NK-92 treated with Interleukin-12 subunit alpha and Interleukin-12 subunit beta, amount 100 ng/mL, for 24 hours (cell line): ENCODE data around the gene RNASE1.
"Not testable (repeated sequence)": the region's sequence is repeated elsewhere in the genome, so short reads cannot be mapped to it uniquely, and the experiment has no call there.

Source experiments
- DNase-seq: peaks from one replicate; lab custom pipeline; 2025; lab: John Stamatoyannopoulos, UW

Gene RNASE1

DNA sequence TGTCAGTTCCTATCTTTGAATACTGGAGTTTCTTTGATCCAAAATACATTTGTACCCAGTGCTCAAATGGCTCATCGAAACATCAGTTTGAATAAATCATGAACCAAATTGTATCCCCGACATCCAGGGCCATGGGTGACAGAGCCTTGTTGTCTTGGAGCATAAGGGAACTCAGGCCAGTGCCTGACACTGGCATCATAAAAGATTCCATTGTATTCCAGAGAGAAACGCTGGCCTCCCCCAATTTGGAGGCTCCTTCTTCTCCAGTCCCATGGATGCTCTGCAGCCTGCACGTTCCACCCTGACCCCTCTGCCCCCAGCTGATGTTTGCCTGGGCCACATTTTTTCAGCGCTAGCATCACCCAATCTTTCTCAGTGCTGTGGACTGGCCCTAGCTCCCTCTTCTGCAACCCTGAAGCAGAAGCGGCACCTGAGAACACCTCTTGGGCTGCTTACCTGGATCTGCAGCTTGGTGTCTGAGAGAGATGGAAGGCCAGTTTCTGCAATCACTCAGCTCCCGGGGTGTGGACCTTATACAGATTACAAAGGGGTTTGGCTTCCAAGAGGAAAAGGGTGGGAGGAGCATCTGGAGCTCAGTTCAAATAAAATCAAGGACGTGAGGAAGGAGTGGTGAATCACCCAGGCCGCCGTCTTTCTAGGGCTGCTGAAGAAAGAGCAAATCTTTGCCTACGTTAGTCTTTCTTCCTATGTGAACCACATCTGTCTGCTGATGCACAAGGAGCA lies at the start of gene RNASE1:
RNASE1 (minus strand) TSS at position 504 of the 744 bp plus-strand sequence. CDS start 776 bp downstream, outside the sequence.
- DNase-seq, result no peak

DNA sequence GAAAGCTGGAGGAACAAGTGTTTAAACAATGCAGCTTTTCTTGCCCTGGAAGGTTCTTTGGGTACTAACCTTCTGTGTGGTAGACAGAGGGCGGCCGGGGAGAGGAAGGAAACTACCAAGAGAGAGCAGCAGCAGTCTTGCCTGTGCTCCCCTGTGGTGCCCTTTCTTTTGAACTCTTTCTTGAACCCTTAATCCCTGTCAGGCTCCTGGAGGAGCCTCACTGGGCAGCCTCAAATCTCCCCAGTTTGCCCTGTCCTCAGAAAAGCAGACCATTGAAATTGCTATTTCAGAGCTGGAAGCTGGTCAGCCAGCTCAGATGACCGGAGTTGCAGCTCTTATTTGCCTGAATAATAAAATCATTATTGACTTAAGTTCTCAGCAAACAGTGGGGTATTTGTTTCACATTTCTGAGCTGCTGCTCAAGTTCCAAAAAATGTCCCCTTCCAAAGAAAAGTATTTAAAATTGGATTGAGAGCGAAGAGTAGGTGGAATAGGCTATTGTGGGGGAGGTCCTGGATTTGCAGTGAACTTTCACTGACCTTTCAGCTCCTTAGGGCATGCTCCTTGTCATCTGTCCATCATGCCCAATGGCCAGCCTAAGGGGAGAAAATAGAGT lies 46.4 kb upstream of the RNASE1 start:
- no peak for DNase-seq

GRCh38 chr14:20848316-20848954 lies 45.8 kb upstream of the RNASE1 start:
- DNase-seq, result no peak

DNA sequence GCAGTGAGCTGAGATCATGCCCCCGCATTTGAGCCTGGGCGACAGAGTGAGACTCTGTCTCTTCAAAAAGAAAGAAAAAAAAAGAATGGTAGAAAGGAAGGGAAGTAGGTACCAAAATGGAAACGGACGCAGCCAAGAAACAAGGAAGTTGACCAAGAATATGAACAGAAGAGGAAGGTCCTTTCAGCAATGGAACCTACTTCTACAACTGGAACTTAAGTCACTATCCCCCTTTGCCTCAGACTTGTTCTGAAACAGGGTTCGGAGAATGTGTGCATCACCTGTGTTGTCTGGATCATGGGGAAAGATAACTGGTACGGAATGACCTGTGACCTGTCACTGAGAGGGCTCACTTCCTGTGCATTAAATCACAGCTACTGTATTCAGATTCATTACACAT lies 43.9 kb upstream of the RNASE1 start:
- no peak for DNase-seq

DNA sequence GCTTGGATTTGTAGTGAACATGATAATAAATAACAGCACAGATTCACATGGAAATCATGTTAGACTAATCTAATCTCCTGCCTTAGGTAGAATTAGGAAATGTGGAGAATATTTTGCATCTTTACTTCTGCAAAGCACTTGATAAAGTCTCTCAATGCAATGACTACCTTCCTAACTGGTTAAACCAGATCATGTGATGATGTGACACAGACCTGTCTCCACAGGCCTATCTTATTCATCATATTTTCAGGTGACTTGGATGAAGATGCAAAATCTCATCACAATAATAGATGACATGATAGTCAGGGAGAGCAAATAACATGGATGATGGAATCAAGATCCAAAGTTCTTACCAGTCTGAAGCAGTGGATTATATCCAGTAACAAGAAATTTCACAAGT lies 38.5 kb upstream of the RNASE1 start:
- DNase-seq, result no peak

DNA sequence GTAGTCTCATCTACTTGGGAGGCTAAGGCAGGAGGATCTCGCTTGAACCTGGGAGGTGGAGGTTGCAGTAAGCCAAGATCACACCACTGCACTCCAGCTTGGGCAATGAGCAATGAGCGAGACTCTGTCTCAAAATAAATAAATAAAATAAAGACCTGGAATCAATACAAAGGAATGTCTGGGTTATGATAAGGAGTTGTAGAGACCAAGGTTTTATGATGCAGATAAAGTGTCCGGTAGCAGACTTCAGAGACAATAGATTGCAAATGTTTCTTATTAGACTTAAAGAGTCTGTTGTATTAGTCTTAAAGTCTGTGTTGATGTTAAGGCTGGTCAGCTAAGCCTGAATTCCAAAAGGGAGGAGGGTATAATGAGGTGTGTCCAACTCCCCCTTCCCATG lies 35.2 kb upstream of the RNASE1 start:
- no peak for DNase-seq

- no peak for DNase-seq
Measured at GRCh38 chr14:20836668-20837338, 34.2 kb upstream of the RNASE1 start.

DNA sequence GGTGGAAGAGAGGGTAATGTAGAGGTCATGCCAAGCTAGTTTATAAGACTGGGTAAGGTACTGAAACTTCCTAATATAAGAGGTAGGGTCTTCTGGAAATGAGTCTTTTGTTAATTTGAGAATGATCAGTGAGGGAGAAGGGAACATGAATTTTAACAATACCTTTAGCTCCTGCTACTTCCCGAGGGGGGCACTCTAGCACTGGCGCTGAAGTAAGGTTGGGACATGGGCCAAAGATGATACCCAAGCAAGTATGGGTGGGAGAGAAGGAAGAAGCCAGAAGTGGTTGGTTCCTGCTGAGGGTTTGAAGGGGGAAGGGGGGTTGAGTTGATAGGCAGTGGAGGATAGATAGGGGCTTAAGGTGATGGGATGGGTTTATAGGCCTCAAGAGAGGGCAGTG lies 32.3 kb upstream of the RNASE1 start:
- no peak for DNase-seq

DNA sequence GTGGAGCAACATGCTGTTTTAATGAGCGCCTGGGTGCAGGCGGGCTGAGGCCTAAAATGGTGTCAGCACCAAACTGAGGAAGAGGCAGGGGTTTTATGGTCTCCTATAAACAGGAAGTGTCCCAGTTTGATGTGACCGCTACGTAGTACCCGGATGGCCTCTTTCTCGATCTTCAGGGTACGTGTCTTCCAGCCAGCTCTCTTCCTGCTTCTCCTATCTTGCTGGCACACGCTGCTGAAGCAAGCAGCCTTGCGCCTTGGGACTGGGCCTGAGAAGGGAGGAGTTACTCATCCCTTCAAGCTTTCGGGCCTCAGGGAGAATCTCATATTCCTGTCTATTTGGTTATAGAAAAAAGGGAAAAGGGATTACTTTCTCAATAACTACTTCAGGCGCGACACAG lies 28.2 kb upstream of the RNASE1 start:
- DNase-seq, result no peak

GRCh38 chr14:20828024-20828694 lies 25.5 kb upstream of the RNASE1 start:
- not testable (repeated sequence) for DNase-seq

GRCh38 chr14:20827326-20827725 lies 24.7 kb upstream of the RNASE1 start:
- DNase-seq, result no peak

DNA sequence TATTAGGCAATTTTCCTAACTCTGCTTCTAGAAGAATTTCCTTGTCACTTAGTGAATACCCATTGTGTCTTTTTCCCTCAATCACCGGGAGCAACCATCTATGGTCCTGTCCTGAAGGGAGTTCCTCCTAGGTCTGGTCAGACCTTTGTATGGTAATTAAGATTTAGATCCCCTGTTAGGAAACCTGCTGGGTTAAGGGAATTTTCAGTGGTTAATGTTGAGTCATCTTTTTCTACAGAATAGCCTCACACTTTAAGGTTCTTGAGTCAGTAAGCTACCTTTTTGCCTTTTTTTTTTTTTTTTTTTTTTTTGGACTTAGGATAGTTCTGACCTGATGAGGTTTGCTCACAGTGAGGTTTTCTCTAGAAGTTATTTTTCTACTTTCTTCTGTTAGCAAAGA lies 24.0 kb upstream of the RNASE1 start:
- DNase-seq, result not testable (repeated sequence)

- DNase-seq, result no peak
Measured at GRCh38 chr14:20823859-20824258, 21.2 kb upstream of the RNASE1 start.

- not testable (repeated sequence) for DNase-seq
Measured at GRCh38 chr14:20821521-20822108, 19.0 kb upstream of the RNASE1 start.

DNA sequence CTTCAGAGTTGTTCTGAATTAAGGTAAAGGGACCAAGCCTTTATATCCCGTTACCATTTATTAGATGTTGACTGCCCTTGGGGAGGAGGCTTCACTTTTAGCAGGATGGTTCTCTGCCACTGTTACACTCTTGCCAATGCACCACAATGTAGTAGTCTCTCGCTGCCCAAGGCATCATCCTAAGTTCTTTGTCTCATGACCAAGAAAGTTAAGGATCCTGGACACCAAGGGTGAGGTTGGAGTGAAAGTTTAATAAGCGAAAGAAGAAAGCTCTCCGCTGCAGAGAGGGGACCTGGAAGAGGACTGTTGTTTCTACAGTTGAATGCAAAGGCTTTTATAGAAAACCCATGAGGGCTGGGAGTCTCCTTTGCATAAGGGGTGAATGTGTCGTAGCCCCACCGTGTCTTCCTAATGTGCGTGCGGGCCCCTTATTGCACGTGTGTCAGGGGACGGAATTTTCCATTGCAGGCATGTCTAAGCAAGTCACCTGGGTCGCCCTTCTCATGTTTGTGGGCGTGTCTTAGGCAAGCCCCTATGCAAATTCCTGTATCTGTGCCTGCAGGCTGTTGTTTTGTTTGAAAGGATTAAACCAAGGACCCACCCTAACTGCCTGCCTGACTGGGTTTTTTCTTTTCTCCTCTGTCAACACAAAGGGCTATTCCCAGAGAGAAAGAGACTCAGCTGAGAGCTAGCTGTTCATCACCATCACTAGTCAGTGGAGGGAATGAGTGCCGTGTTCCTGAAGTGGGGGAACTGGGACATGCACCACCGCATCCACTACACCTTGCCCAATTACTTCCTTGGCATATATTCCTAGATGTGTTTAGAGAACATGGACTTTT lies 17.6 kb upstream of the RNASE1 start:
- no peak for DNase-seq

DNA sequence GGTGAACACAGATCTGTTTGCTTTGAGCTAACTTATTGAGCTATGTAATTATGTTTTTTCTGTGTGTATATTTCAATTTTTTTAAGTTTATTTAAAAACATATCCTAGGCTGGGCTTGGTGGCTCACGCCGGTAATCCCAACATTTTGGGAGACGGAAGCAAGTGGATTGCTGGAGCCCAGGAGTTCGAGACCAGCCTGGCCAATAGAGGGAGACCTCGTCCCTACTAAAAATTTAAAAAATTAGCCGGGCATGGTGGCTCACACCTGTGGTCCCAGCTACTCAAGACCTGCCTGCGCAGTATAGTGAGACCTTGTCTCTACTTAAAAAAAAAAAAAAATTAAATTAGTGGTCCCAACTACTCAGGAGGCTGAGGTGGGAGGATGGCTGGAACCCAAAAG lies 16.2 kb upstream of the RNASE1 start:
- no peak for DNase-seq

DNA sequence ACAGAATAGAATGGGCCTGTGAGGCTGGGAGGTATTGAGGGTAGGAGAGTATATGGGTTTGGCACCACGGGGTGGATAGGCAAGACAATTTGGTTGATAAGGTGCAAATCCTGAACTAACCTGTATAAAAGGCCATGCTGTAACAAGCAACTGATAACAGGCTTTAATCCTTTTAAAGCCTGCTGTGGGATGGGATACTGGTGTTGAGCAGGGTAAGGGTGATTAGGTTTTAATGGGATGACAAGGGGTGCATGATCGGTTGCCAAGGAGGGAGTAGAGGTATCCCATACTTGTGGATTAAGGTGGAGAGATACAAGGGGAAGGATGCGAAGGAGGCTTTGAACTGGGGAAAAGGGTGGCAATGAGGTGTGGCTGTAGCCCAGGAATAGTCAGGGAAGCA lies 13.3 kb upstream of the RNASE1 start:
- DNase-seq, result not testable (repeated sequence)

- DNase-seq, result no peak
Measured at GRCh38 chr14:20811986-20812975, 9.6 kb upstream of the RNASE1 start.

DNA sequence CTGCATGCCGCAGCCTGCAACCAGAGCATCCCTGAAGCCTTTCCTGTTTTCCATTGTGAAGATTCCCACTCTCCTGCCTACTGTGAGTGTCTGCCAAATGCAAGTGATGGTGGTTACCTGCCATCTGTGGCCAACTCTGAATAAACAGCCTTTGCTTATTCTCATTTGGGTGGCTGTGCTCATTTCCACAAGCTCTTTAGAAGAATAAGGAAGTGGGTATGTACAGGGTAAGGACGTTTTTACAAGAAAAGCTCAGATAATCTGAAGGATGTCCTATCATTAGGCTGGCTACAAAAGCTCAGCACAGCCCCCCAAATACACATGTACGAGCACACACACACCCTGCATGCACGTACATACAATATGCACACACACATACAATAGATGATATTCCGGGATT lies 7.3 kb upstream of the RNASE1 start:
- no peak for DNase-seq

DNA sequence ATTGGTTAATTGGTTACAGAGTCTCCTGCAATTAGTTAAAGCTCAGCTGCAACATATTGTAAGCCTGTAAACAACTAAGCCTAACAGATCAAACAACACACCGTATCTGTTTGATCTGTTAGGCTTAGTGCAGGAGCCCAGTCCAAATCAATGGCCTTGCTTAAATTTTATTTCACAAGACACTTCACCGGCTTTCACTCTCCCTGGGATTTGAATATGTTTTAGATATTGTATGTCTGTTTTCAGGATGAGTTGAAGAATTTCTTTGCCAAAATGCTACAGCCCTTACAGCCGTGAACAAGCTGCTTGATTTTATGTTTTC lies 5.5 kb upstream of the RNASE1 start:
- no peak for DNase-seq
